Posterior cingulate gyrus (tissue), 11 donors: ENCODE measurements around the gene SCD5.

Source experiments
- DNase-seq, 10 donors: peaks; one replicate each; pipeline versions ENCODE4 v3.0.0 to v3.0.0-alpha.2; 2020 to 2021; ENCODE audit warnings: mixed read lengths in 3 of 10
- intact Hi-C: fragments of 100-400 bp; cut with DNase I; formaldehyde crosslinking; loops from one replicate; pipeline ENCODE4 v1.15.1; 2023

The SCD5 gene

GRCh38 chr4:82610041-82610440 lies 188.6 kb downstream of the SCD5 start:
- no peak for DNase-seq
- intact Hi-C loops: no loop called here

GRCh38 chr4:82606622-82607021 lies 192.0 kb downstream of the SCD5 start:
- DNase-seq: no peak
- intact Hi-C loops: no loop called here

DNA sequence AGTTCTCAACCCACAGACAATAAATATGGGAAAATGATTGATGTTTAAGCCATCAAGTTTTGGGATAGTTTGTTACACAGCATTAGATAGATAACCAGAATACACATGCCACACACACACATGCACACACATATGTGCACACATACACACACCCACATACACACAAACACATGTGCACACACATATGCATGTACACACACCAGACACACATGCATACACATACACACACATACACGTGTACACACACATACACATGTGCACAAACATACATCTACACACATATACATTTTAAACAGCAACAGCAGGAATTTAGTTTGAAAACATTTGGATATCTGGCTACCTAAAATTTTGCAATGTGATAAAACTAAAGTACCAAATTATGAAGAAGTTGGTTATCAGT lies 194.1 kb downstream of the SCD5 start:
- no peak for DNase-seq
- intact Hi-C loops: no loop called here

- intact Hi-C loops: no loop called here
- no peak for DNase-seq
Measured at GRCh38 chr4:82601242-82602015, 197.2 kb downstream of the SCD5 start.

DNA sequence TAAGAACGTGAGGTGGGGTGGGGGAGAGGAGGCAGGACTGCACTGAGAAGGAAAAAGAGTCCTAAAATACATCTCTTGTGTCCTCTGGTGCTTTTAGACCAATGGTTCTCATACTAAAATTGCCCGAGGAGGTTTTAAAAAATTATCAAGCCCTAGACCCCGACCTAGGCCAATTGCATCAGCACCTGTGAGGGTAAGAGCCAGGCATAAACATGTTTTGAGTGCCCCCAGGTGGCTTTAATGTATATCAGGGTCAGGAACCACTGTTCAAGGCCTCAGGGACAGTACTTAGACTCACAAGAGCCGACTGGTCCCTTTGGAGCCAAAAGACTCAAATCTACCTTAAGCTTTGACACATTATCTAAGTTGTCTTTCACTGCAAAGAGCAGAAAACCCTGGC lies 199.3 kb downstream of the SCD5 start:
- intact Hi-C loops: no loop called here
- no peak for DNase-seq

DNA sequence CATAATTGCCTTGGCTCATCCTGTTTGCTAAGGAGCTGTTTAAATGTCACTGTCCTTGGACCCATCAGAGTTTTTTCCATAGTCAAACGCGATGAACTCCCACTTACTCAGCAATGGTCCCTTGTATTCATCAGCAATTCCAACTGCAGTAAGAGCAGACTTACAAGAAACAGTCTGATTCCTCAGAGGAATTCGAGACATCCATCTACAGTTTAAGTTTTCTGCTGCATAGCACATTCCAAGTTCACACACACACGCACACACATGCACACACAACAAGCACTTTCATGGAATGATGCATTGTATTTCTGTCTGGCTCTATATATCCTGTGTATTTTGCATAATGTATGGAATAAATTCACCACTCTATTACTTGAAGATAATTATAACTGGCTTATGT lies 204.1 kb downstream of the SCD5 start:
- DNase-seq: no peak
- intact Hi-C loops: no loop called here

GRCh38 chr4:82593411-82593810 lies 205.2 kb downstream of the SCD5 start:
- intact Hi-C loops: no loop called here
- no peak for DNase-seq

GRCh38 chr4:82592639-82593038 lies 206.0 kb downstream of the SCD5 start:
- DNase-seq: no peak
- intact Hi-C loops: no loop called here

GRCh38 chr4:82591592-82591991 lies 207.0 kb downstream of the SCD5 start:
- no peak for DNase-seq
- intact Hi-C loops: no loop called here

DNA sequence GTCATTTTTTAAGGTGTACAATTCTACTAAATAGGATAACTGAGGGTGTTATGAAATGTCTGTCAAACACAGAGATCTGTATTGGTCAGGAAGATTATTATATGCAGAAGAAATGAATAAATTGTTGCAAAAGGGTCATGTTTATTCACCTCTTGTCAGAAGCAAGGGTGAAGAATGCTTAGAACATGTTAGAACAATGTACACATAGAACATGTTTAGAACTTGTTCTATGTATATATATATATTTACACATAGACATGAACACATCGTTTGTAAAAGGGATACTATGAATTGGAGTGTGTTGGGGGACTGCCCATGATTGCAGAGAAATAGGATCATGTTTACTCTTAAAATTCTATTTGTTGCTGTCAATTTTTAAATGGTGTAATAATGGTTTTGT lies 208.8 kb downstream of the SCD5 start:
- intact Hi-C loops: no loop called here
- no peak for DNase-seq

GRCh38 chr4:82588771-82589270 lies 209.8 kb downstream of the SCD5 start:
- no peak for DNase-seq
- intact Hi-C loops: no loop called here

DNA sequence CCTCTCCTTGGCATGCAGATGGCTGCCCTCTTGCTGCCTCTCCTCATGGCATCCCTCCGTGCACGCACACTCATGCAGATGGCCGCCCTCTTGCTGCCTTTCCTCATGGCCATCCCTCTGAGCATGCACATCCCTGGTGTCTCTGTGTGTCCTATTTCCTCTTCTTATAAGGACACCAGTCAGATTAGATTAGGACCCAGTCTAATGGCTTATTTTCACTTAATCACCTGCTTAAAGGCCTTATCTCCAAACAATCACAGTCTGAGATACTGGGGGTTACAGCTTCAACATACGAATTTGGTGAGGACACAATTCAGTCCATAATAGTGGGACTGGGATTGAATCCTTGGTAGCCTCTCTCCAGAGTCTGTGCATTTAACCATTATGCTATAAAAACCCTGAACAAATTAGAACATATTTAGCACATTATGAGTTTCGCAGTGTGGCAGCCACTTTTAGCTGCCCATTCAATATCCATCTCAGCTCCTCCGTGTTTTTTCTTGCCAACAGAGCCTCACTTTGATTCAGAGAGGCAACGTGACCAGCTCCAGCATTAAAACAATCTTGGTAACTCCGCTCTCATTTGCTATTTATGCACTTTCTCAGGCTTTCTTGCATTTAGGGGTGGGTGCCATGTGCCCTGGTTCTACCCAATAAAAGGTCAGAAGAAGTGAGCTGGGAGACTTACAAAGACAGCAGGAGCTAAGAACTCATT lies 210.6 kb downstream of the SCD5 start:
- DNase-seq: no peak
- intact Hi-C loops: no loop called here

DNA sequence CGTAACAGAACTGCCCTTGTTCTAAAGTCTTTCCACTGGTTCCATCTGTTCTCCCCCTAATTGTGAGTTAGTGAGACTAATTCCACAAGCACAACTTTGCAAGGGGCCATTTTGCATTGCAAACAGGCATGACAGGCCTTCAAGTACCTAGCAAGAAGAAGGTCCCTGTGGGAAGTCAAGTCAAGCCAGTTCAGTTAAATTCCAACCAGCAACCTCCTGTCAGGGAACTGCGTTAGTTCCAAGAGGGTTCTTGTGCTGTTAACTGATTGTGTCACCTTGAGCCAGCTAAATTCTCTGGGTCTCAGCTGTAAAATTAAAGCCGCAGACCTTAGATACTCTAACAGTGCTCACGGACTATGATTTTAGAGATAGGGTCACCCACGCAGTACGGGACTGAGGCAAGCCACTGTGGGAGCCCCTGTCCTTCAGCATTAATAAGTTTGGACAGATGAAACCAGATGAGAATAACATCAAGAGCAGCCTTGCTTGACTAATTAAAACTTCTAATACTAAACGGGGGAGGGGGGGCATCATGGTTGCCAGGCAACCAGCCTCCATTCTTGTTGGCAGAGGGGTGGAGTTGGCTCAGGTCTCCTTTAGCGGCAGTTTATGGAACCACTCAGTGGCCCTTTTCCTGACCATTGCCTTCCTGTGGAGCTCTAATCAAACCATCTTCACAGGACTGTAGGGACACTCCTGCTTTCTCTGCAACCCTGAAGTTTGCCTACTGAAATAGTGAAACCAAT lies 212.7 kb downstream of the SCD5 start:
- no peak for DNase-seq
- intact Hi-C loops: no loop called here

DNA sequence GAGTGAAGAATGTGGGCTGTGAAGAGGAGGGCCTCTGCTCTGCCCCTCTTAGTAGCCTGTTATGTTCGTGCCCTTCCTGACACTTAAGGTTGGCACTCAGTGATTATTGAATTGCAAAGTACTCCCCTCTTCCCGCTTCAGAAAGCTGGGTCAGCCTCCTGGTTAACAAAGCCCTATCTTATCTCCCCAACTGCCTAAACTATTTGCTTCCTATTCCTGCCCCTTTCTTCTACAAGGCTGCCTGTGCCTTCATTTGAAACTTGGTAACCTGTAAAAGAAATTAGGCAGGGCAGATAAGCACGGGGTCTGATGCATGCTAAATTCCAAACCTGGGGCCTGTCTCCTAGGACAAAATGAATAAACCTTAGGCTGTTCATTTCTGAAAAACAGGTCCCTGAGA lies 213.7 kb downstream of the SCD5 start:
- DNase-seq: no peak
- intact Hi-C loops: no loop called here

DNA sequence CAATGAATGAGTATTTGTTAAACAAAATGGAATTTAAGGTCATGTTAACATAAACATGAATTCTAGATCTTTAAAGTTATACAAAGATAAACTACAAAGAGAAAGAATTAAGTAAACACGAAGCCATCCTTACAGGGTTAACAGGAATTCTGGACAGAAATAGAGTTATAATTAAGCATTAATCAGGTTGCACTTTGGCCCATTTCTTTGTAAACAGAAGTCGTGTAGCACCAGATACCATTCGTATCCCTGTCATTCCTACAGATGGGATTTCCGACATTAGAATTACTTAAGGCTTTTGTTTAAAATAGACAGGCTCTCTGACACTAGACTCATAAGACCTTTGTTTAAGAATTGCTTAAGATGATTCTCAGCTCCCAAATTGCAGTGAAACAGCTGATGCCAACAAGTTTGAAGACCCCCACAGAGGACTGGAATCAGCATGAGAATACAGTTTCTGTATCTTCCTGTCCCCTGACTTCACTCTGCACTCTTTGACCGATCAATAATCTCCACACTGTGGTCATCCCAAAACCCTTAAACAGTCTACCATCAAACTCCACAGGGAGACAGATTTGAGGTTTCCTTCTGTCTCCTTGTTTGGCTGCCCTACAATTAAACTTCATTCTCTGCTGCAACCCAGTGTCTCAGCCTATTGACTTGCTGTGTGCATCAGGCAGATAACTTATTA lies 214.6 kb downstream of the SCD5 start:
- no peak for DNase-seq
- intact Hi-C loops: no loop called here

- intact Hi-C loops: no loop called here
Measured at GRCh38 chr4:82579932-82580331, 218.7 kb downstream of the SCD5 start.

More at GRCh38 chr4:82579932-82580331, 218.7 kb downstream of the SCD5 start:
- DNase-seq: no peak
